ENCODE results near the gene PARK7.

GRCh38 chr1:8006037-8006963 lies 44.8 kb downstream of the PARK7 start:
- TF ChIP-seq CTCF (conservative IDR thresholded peaks at IDR 0.05; ENCODE audit: low read depth, low read length) (no peak), EZH2 (IDR thresholded peaks at IDR 0.05; ENCODE audit: borderline replicate concordance, low read depth, low read length, poor library complexity, severe bottlenecking) (no peak)
